Endothelial cell of umbilical vein (primary cell): ENCODE results near the gene ZCCHC14. TPM values are rescaled to one million over a fixed set of nuclear protein-coding genes. Genes with fewer than 3 reads are reported as not detected.

Source experiments
- BruUV-seq: library from RNA; stranded (reverse); fragments of 400-500 nt; replicated peaks from 2 replicates; lab custom pipeline; 2021; lab: Mats Ljungman, UMichigan
- CTCF ChIA-PET: fragments of 300-600, 350-600 bp; sonication (Branson Sonifier 250); formaldehyde crosslinking; loops from one replicate; lab custom pipeline; 2021; ENCODE audit warnings: antibody characterized with exemption, inconsistent platforms; lab: Charles Lee
- POLR2A ChIA-PET: fragments of 300-600, 350-600 bp; sonication (Branson Sonifier 250); formaldehyde crosslinking; loops from one replicate; lab custom pipeline; 2021; ENCODE audit warnings: antibody characterized with exemption, inconsistent platforms; lab: Charles Lee
- DNase-seq: peaks from one replicate; pipeline ENCODE4 v3.0.0-alpha.2; 2011; ENCODE audit warnings: low read depth, low spot score
- FAIRE-seq: peaks from 2 replicates; lab custom pipeline; 2011; peaks lifted over from hg19 to GRCh38; lab: Jason Lieb, UNC
- H2AFZ ChIP-seq: 2 replicates; pipeline ENCODE4 v1.6.0; 2012; ENCODE audit warnings: low read depth, low read length, control low read depth, inconsistent platforms
- H3K27ac ChIP-seq: 2 replicates; pipeline ENCODE4 v1.5.1; 2011; ENCODE audit warnings: low read depth, mild to moderate bottlenecking, control low read depth, low read length, moderate library complexity; ENCODE audit not compliant: insufficient read depth
- H3K27me3 ChIP-seq, 2 experiments: 2 replicates each; pipeline versions ENCODE4 v1.6.0 to v1.6.1; 2011; ENCODE audit warnings: low read length in 2 of 2, mixed read lengths in 1 of 2; ENCODE audit not compliant: control insufficient read depth in 2 of 2, insufficient read depth in 2 of 2
- H3K36me3 ChIP-seq, 2 experiments: 2 replicates in 1 of 2; 3 replicates in 1 of 2; pipeline ENCODE4 v1.5.1; 2011; ENCODE audit warnings: low read length in 2 of 2, mild to moderate bottlenecking in 1 of 2, moderate library complexity in 1 of 2; ENCODE audit not compliant: control insufficient read depth in 2 of 2, insufficient read depth in 2 of 2; ENCODE audit errors: extremely low read depth in 1 of 2
- H3K4me1 ChIP-seq: 3 replicates; pipeline ENCODE4 v1.5.1; 2011; ENCODE audit warnings: mild to moderate bottlenecking, low read length; ENCODE audit not compliant: control insufficient read depth, insufficient read depth; ENCODE audit errors: extremely low read depth
- H3K4me2 ChIP-seq: 2 replicates; pipeline ENCODE4 v1.6.1; 2011; ENCODE audit warnings: low read length, control low read depth, mixed read lengths; ENCODE audit not compliant: insufficient read depth
- H3K4me3 ChIP-seq, 3 experiments: fragments of 200-600 bp in 1 of 3; sonication (generic), shearing (Covaris generic) in 1 of 3; replicated peaks in 1 of 3; 2 replicates each; pipeline ENCODE4 v1.5.1; 2011 to 2016; ENCODE audit warnings: control low read depth in 3 of 3, low read length in 3 of 3, mild to moderate bottlenecking in 2 of 3, inconsistent platforms in 1 of 3, low read depth in 1 of 3, moderate library complexity in 1 of 3; ENCODE audit not compliant: insufficient read depth in 1 of 3
- H3K79me2 ChIP-seq: 2 replicates; pipeline ENCODE4 v1.6.0; 2012; ENCODE audit warnings: low read length, inconsistent platforms; ENCODE audit not compliant: control insufficient read depth, insufficient read depth
- H3K9ac ChIP-seq: replicated peaks from 2 replicates; pipeline ENCODE3; 2011; ENCODE audit warnings: low read length, control low read depth; ENCODE audit not compliant: insufficient read depth; ENCODE audit errors: extremely low read depth
- H3K9me1 ChIP-seq: replicated peaks from 3 replicates; pipeline ENCODE4 v1.6.0; 2011; ENCODE audit warnings: mild to moderate bottlenecking, low read length; ENCODE audit not compliant: control insufficient read depth, insufficient read depth; ENCODE audit errors: extremely low read depth
- H3K9me3 ChIP-seq: replicated peaks from 2 replicates; pipeline ENCODE4 v1.5.1; 2012; ENCODE audit warnings: low read length, inconsistent platforms; ENCODE audit not compliant: control insufficient read depth, insufficient read depth
- H4K20me1 ChIP-seq: replicated peaks from 2 replicates; pipeline ENCODE3; 2011; ENCODE audit warnings: mild to moderate bottlenecking, low read length; ENCODE audit not compliant: control insufficient read depth, insufficient read depth; ENCODE audit errors: extremely low read depth
- EZH2 ChIP-seq: IDR thresholded peaks from 2 replicates; pipeline ENCODE4 v1.6.1; 2012; ENCODE audit warnings: borderline replicate concordance, low read depth, mild to moderate bottlenecking, moderate library complexity, low read length, inconsistent platforms; ENCODE audit not compliant: severe bottlenecking
- FOS ChIP-seq: IDR thresholded peaks from 2 replicates; pipeline ENCODE4 v1.6.1; 2011; ENCODE audit warnings: mild to moderate bottlenecking, low read length, moderate library complexity, borderline replicate concordance; ENCODE audit not compliant: insufficient read depth
- GATA2 ChIP-seq: IDR thresholded peaks from 2 replicates; pipeline ENCODE4 v1.7.0; 2011; ENCODE audit warnings: low read depth, mild to moderate bottlenecking, moderate library complexity, mixed read lengths, low read length; ENCODE audit not compliant: insufficient read length, insufficient read depth
- JUN ChIP-seq: IDR thresholded peaks from 2 replicates; pipeline ENCODE4 v1.6.1; 2011; ENCODE audit warnings: borderline replicate concordance, low read depth; ENCODE audit not compliant: insufficient read length, insufficient read depth
- MYC ChIP-seq: IDR thresholded peaks from one replicate; pipeline ENCODE4 v1.6.1; 2011; ENCODE audit warnings: mild to moderate bottlenecking, low read depth, low read length
- POLR2A ChIP-seq: IDR thresholded peaks from 2 replicates; pipeline ENCODE4 v1.6.1; 2012; ENCODE audit warnings: low read depth, mild to moderate bottlenecking, control low read depth, low read length
- POLR2AphosphoS5 ChIP-seq: IDR thresholded peaks from 2 replicates; pipeline ENCODE4 v1.6.1; 2012; ENCODE audit warnings: low read depth, mild to moderate bottlenecking, control low read depth, low read length, moderate library complexity; ENCODE audit not compliant: insufficient read depth
- dilution Hi-C: fragments of 300-500 bp; cut with MboI; formaldehyde crosslinking; loops from one replicate; pipeline ENCODE4 v1.15.0; 2019; ENCODE audit warnings: low sequenced_read_pairs; ENCODE audit not compliant: extremely low pct_ligation_motif_present
- intact Hi-C: fragments of 100-400 bp; cut with micrococcal nuclease; formaldehyde crosslinking; loops from one replicate; pipeline ENCODE4 v1.10.0; 2022
- polyA plus RNA-seq, 4 experiments: library from polyadenylated mRNA; depleted of rRNA in 3 of 4; stranded (reverse) in 3 of 4; unstranded in 1 of 4; fragments of >200 nt; gene quantifications; 2 replicates each; pipeline versions ENCODE4 v1.2.1 to v1.2.3, GENCODE V29; 2011 to 2012; ENCODE audit warnings: missing spikeins in 1 of 4
- total RNA-seq: library from RNA; stranded (reverse); gene quantifications from 2 replicates; pipeline ENCODE4 v1.2.3, GENCODE V29; 2021
- TF ChIP-seq, protein P1 (sequence below): IDR thresholded peaks from 2 replicates; pipeline ENCODE4 v1.6.1; 2011; ENCODE audit not compliant: insufficient read depth, insufficient read length
- TF ChIP-seq, protein P2 (sequence below), 2 donors: IDR thresholded peaks; 1 replicate in 1 of 2; 2 replicates in 1 of 2; pipeline ENCODE4 v1.5.1; 2011; ENCODE audit warnings: low read length in 2 of 2, mild to moderate bottlenecking in 2 of 2, moderate library complexity in 2 of 2, control low read depth in 1 of 2, inconsistent platforms in 1 of 2, low read depth in 1 of 2; ENCODE audit not compliant: insufficient read depth in 1 of 2; ENCODE audit errors: extremely low read depth in 1 of 2

The ZCCHC14 gene
- total and polyA plus RNA-seq, 2 donors (not counting 3 experiments of a cell fraction or from before 2014, with no cell fraction given) = 9.5 to 30.9 TPM

DNA sequence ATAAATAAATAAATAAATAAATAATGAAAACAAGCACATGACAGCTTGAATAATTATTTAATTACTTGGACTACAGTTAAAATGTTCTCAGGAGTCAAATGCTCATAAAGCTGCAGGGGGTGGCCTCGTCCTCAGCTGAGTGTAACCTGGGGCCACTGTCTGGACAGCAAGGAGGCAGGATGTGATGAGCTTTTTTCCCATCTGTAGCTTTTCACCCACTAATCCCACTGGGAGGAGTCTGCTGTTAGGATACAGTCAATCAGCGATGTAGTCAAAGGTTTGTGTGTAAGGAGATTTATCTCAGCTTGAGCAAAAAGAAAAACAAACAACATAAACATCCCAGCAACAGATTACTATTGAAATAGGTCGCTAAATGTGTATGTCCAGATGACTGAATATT, 22.5 kb downstream of the ZCCHC14 start:
- Histone ChIP-seq H3K4me2 (no peak overlapping the region), H3K9ac (no peak overlapping the region), H2AFZ (no peak overlapping the region), H3K9me3 (no peaks in the 10 kb centered on the region), H4K20me1 (peaks cover 4% of the 10 kb centered on the region), H3K27ac (no peak overlapping the region), H3K4me3 (no peak overlapping the region), H3K79me2 (peaks cover 77% of the 10 kb centered on the region), H3K4me1 (peaks cover 23% of the 10 kb centered on the region), H3K27me3 (no peaks in the 10 kb centered on the region), H3K36me3 (peaks cover 0 to 3% of the 10 kb centered on the region in 2 experiments), H3K9me1 (no peaks in the 10 kb centered on the region)
- TF ChIP-seq POLR2AphosphoS5 = no peak
- POLR2A ChIA-PET = interaction anchor here (0.7 kb wide), 1 partner anchor 54 kb away, joined by 3 read pairs; no protein-coding TSS in a partner anchor
- no peak for FAIRE-seq
- BruUV-seq = no TSS peak
- dilution Hi-C loops (no loop called here), intact Hi-C loops (no loop called here)
- CTCF ChIA-PET = no interaction called here
- DNase-seq = no peak

DNA sequence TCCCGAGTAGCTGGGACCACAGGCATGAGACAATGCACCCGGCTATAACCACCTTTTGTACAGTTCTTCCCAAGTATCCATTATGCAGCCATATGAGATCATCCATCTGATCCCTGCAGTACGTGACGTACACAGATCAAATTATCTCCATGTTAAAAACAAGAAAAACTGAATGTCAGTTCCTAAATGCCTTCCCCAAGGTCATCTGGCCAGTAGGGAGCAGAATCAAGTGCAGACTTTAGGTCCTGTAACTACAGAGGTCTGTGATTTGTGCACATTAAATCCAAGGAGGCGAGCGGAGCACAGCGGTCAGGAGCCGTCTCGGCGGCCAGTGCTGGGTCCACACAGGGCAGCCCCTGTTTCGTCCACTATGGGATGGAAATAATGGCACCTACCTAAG, 23.7 kb downstream of the ZCCHC14 start:
- Histone ChIP-seq H3K79me2 (peaks cover 67% of the 10 kb centered on the region), H3K9ac (no peak overlapping the region), H3K27me3 (no peaks in the 10 kb centered on the region), H2AFZ (no peak overlapping the region), H3K9me3 (no peaks in the 10 kb centered on the region), H4K20me1 (peaks cover 3% of the 10 kb centered on the region), H3K36me3 (peaks cover 0 to 3% of the 10 kb centered on the region in 2 experiments), H3K4me1 (peaks cover 33% of the 10 kb centered on the region), H3K4me3 (no peak overlapping the region), H3K27ac (no peak overlapping the region), H3K9me1 (no peaks in the 10 kb centered on the region), H3K4me2 (no peak overlapping the region)
- intact Hi-C loops (no loop called here), dilution Hi-C loops (no loop called here)
- BruUV-seq = no TSS peak
- ChIA-PET POLR2A (no interaction called here), CTCF (no interaction called here)
- FAIRE-seq (no peak), DNase-seq (no peak)
- no peak for TF ChIP-seq EZH2
- TF ChIP-seq GATA2 = no peak
- TF ChIP-seq MYC = no peak
- TF ChIP-seq JUN = no peak
- TF ChIP-seq, protein P1, sequence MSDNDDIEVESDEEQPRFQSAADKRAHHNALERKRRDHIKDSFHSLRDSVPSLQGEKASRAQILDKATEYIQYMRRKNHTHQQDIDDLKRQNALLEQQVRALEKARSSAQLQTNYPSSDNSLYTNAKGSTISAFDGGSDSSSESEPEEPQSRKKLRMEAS = no peak
- no peak for TF ChIP-seq POLR2A
- no peak for TF ChIP-seq FOS
- TF ChIP-seq, protein P2, sequence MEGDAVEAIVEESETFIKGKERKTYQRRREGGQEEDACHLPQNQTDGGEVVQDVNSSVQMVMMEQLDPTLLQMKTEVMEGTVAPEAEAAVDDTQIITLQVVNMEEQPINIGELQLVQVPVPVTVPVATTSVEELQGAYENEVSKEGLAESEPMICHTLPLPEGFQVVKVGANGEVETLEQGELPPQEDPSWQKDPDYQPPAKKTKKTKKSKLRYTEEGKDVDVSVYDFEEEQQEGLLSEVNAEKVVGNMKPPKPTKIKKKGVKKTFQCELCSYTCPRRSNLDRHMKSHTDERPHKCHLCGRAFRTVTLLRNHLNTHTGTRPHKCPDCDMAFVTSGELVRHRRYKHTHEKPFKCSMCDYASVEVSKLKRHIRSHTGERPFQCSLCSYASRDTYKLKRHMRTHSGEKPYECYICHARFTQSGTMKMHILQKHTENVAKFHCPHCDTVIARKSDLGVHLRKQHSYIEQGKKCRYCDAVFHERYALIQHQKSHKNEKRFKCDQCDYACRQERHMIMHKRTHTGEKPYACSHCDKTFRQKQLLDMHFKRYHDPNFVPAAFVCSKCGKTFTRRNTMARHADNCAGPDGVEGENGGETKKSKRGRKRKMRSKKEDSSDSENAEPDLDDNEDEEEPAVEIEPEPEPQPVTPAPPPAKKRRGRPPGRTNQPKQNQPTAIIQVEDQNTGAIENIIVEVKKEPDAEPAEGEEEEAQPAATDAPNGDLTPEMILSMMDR (IDR thresholded peaks at IDR 0.05; ENCODE audit: extremely low read depth in 1 of 2, insufficient read depth in 1 of 2, low read depth in 1 of 2, low read length in 2 of 2) = no peak
- no peak for TF ChIP-seq POLR2AphosphoS5
